ENCODE results near the gene MACROD2.

DNA sequence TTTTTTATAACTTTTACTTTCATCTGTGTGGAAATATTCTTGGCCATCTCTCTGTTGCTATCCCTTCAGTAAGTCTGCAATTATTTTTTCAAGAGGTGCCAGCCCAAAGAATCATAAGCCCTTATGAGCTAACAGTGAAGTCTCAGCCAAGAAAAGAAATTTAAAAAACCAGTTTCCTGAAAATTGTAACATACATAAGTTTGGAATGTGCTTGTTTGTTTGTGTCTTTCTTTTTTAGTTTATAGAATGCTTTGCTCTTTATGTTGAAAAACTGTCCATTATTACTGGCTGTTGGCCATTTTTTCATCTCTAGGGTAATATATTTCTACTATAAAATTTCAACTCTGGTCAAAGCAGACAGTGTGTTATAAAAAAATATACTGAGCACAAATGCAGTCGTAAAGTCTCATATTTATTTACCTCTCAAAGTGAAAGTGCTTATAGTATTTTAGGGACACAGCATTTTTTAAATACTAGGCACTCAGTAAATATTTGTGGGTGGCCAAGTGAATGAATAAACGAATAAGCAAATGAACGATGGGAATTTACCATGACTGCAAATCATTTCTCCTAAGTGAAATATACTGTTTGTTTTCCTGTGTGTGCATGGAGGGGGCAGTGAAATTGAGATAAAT lies 1918.2 kb downstream of the MACROD2 start:
- TF ChIP-seq, protein P1, sequence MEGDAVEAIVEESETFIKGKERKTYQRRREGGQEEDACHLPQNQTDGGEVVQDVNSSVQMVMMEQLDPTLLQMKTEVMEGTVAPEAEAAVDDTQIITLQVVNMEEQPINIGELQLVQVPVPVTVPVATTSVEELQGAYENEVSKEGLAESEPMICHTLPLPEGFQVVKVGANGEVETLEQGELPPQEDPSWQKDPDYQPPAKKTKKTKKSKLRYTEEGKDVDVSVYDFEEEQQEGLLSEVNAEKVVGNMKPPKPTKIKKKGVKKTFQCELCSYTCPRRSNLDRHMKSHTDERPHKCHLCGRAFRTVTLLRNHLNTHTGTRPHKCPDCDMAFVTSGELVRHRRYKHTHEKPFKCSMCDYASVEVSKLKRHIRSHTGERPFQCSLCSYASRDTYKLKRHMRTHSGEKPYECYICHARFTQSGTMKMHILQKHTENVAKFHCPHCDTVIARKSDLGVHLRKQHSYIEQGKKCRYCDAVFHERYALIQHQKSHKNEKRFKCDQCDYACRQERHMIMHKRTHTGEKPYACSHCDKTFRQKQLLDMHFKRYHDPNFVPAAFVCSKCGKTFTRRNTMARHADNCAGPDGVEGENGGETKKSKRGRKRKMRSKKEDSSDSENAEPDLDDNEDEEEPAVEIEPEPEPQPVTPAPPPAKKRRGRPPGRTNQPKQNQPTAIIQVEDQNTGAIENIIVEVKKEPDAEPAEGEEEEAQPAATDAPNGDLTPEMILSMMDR (conservative IDR thresholded peaks at IDR 0.05) = no peak
- TF ChIP-seq ZFX (IDR thresholded peaks at IDR 0.05) = no peak
